Activated CD4-positive, CD25-positive, alpha-beta regulatory T cell treated with anti-CD3 and anti-CD28 coated beads, Interleukin-2, amount 50 U/mL, for 24 hours (primary cell): Measurements from ENCODE around the gene SNRNP200.

Source experiments
- ATAC-seq, 2 donors: fragments of 150-1000 bp; cut with Tn5 transposase; one replicate each; pipeline ENCODE4 v1.10.0; 2021; ENCODE audit warnings: mild to moderate bottlenecking in 1 of 2, moderate library complexity in 1 of 2

SNRNP200 gene

DNA sequence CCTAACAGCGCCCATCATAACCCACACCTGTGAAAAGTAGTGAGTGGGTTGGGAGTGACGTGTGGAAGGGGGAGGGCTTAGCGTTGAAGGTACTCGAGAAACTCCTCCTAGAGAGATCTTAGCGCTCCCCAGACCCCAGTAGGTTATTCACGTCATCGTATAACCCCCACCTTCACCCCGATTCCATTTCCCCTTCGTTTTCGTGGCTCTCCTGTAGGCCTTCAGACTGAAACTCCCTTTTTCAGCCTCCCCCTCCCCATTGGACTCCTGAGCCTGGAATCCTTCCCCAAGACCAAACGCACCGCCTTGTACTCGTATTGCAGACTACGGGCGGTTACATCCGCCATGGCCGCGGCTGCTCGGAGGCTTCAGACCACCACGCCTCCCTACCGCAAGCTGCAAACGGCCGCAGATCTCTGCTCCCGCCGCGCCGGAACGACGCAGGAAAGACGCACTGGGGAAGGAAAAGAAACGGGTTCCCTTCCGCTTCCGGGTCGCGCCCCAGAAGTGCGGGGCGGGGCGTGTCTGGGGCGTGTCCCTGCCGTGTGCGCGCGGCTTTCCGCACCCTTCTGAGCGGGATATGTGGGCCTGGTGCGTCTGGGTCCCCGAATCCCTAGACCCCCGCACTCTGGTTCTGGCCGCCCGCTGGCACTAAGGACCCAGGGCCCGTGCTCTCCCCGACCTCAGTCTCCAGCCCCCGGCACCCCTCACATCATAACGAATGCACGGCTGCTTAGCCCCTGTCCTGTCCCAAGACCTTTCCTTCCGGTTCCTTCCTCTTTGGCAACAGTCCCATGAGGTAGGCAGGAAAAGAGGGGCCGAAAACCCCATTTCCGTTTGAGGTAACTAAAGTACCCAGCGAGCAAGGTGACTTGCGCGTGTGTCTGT lies at the start of gene SNRNP200:
SNRNP200 (minus strand) TSS at position 456 of the 888 bp plus-strand sequence; CDS start at position 347, 109 bp downstream.
- ATAC-seq, result peak; percentile 95 to 97

- ATAC-seq, result peak in 1 of 2 donors; percentile 45
Measured at GRCh38 chr2:96354492-96354891, 49.1 kb upstream of the SNRNP200 start.

DNA sequence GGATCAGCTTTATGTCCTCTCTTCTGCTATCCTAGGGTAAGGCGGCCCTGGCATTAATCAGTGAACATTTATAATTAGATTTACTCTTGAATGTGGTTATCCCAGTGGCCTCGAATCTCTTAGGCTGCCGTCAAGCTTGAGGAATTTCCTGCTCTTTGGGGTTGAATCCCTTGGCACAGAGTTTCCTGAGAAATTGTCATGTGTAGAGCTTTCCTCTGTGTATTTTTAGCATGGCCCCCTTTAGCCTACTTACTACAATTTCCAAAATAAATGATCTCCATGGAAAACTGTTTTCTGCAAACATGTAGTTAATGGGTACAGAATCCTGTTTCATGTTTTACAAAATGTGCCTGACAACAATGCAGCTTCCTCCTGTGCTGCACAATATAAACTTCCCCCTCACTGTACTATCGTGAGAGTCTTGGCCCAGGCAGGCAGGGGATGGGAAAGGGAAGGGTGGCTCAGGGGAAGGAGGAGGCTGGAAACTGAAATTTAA lies 48.3 kb upstream of the SNRNP200 start:
- no peak for ATAC-seq

DNA sequence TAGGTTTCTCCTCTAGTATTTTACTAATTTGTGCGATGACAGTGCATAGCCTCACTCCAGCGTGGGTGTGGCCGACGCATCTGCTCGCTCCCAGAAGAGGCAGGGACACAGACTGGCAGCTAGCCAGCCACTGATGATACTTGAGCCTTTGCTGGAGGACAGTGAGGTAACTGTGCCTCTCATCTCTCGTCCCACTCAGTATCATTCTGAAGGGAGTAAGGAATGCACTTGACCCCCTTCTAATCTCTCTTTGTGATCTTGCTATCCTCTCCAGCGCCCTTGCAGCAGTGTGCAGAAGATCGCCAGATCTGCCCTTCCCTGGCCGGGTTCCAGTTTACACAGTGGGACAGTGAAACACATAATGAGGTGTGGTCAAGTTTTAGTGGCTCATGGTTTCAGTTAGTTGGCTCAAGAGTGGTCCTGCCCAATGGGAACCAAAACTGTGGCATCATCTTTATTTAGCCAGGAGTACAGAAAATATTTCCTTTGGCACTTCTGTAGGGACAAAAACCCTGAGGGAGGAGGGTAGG lies 47.8 kb upstream of the SNRNP200 start:
- no peak for ATAC-seq

DNA sequence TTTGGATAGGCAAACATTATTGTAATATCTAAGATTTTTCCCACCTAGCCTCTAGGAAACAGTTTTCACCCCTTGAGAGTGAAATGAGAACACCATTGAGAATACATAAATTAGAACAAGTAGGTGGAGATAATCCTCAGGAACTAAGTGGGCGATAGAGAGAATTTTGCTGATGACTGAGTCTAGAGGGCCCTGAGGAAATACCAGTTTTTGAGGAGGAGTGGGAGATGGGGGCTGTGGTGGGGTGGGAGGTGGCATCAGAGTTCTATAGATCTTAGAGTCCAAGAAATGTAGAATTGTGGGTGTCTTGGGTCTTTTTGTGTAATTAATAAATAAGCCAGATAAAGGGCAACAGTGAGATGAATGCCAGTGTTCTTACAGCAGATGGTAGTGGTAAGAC lies 42.0 kb upstream of the SNRNP200 start:
- no peak for ATAC-seq

- no peak for ATAC-seq
Measured at GRCh38 chr2:96345868-96346462, 40.6 kb upstream of the SNRNP200 start.

DNA sequence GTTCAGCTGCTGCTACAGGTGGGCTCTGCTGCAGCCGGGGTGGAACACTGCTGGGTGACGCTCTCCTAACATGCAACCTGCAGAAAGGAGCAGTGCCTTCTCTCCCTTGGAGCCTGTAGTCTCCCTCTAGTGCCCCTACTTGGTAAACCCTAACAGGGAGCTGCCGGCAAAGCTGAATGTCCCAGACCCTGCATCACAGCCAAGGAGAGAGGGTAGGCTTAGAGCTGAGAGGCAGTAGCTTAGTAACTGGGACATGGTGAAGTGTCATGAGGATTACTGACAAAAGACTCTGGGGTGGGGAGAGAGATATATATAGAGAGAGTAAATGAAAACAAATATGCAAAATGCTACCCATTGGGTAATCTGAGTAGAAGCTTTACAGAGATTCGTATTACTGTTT lies 40.1 kb upstream of the SNRNP200 start:
- no peak for ATAC-seq

- ATAC-seq, result peak; percentile 88 to 89
Measured at GRCh38 chr2:96344011-96344410, 38.7 kb upstream of the SNRNP200 start.

- peak; percentile 75 to 76 for ATAC-seq
Measured at GRCh38 chr2:96342085-96342484, 36.7 kb upstream of the SNRNP200 start.

DNA sequence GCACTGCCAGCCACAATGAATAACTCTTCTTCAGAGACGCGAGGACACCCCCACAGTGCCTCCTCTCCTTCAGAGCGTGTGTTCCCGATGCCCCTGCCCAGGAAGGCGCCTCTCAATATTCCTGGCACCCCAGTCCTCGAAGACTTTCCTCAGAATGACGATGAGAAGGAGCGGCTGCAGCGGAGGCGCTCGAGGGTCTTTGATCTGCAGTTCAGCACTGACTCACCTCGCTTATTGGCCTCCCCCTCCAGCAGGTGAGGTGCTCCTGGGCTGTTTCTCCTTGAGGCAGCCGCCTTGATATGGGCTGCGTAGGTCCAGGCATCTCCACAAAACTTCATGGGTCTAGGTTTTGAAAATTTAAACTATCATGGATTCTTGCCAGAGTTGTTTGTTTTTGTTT lies 36.3 kb upstream of the SNRNP200 start:
- ATAC-seq, result no peak

- peak; percentile 12 to 15 for ATAC-seq
Measured at GRCh38 chr2:96340493-96341414, 35.4 kb upstream of the SNRNP200 start.

- ATAC-seq, result no peak
Measured at GRCh38 chr2:96336873-96337272, 31.5 kb upstream of the SNRNP200 start.

GRCh38 chr2:96336104-96336775 lies 30.9 kb upstream of the SNRNP200 start:
- no peak for ATAC-seq

DNA sequence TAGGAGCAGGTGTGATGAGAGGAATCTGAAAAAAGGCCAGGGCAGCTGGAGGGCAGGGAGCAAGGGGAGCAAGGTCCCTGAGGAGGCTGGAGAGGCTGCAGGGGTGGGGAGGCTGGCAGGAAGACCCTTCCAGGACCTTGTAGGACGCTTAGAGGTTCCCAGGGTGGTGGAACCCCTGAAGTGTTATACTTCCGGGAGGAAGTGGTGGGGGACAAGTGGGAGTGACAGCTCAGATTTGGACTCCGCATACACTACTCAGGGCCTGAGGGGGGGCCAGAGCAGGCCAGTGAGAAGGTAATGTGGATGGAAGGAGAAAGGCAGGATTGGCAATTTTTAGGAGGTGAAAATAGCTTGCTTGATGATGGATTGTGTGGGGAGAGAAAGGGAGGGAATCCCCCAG lies 28.4 kb upstream of the SNRNP200 start:
- no peak for ATAC-seq

DNA sequence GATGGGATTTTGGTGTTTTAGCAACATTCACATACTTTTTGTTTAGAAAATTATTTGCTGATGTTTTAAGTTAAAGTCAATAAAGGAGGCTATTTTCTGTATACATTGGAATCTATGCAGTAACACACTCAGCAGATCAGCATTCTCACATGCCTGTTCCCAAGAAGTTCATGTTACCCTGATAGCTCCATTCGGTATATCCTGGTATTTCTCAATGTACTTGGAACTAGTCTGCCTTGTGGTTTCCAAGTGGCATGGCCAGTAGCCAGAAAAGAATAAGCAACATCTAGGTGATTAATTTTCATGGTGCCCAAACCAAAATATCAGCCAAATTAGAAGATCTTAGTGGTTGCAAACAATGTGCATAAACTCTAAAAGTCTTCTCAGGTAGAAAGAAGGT lies 25.1 kb upstream of the SNRNP200 start:
- ATAC-seq, result no peak

DNA sequence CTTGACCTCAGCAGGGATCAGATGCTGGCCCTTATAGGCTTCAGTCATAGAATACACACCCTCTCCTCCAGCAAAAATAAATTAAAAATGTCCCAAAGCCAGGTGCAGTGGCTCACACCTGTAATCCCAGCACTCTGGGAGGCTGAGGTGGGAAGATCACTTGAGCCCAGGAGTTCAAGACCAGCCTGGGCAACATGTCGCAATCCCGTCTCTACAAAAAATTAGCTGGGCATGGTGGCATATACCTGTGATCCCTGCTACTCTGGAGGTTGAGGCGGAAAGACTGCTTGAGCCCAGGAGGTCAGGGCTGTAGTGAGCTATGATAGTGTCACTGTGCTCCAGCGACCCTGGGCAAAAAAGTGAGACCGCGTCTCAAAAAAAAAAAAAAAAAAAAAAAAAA lies 24.5 kb upstream of the SNRNP200 start:
- no peak for ATAC-seq

DNA sequence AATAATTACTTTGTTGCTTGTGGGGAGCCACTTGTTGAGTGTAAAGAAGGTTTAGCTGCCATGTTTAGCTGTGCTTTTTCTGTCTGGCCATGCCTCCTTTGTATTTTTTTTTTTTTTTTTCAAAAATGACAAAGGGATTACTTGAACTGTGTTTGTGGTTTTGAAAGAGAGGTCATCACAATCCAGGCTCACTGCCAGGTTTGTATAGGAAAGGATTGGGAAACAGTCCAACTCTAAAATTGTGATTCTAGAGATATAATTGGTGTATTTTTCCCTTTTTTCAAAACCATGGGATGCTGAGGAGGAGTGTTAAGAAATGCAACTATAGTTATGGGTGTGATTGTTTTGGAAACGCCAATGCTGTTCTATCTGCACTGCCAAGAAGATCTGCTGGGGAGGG lies 24.1 kb upstream of the SNRNP200 start:
- no peak for ATAC-seq

GRCh38 chr2:96326990-96327820 lies 21.9 kb upstream of the SNRNP200 start:
- ATAC-seq, result no peak

DNA sequence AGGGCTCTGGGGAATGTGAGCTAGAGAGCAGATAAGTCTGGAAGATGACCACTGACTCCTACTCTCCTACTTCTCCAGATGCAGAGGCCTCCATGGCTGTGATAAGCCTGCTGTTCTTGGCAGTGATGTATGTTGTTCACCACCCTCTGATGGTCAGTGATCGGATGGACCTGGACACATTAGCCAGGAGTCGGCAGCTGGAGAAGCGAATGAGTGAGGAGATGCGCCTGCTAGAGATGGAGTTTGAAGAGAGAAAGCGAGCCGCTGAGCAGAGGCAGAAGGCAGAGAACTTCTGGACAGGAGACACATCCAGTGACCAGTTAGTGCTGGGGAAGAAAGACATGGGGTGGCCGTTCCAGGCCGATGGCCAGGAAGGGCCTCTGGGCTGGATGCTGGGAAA lies 21.2 kb upstream of the SNRNP200 start:
- no peak for ATAC-seq

- peak; percentile 36 to 42 for ATAC-seq
Measured at GRCh38 chr2:96325884-96326255, 20.5 kb upstream of the SNRNP200 start.
